ENCODE measurements around the gene FUOM. TPM values are rescaled to one million over a fixed set of nuclear protein-coding genes. Genes with fewer than 3 reads are reported as not detected.
A peak's percentile ranks its signal among the peaks of the same experiment; 100 is the strongest.

FUOM gene
- total and polyA plus RNA-seq, 10 of the 15 experiments (the other 5 are each of a cell fraction or from before 2014, with no cell fraction given) = 1.8 to 41.7 (median 25.6) TPM

DNA sequence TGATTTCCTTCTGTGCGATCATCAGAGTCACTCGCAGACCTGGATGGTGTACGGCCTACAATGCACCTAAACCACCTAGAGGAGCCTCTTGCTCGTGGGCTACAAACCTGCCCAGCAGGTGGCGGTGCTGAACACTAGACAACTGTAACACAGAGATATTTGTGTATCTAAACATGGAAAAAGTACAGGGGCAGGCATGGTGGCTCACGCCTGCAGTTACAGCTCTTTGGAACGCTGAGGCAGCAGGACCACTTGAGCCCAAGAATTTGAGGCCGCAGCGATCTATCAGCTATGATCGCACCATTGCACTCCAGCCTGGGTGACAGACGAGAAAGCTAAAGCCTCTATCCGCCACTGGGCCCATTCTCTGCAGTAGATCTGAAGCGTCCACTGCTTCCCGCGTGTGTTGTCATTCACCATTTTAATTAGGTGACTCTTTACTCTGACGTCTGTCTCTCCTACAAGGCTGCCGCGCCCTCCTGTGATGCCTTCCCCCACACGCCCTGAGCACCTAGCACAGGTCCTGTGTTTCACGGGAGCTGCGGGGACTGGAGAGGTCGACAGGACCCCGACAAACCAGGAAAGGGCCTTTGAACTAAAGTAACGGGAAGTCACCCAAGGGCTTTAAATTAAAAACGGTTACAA, 49.9 kb downstream of the FUOM start (continued):
- TF ChIP-seq, protein P1, sequence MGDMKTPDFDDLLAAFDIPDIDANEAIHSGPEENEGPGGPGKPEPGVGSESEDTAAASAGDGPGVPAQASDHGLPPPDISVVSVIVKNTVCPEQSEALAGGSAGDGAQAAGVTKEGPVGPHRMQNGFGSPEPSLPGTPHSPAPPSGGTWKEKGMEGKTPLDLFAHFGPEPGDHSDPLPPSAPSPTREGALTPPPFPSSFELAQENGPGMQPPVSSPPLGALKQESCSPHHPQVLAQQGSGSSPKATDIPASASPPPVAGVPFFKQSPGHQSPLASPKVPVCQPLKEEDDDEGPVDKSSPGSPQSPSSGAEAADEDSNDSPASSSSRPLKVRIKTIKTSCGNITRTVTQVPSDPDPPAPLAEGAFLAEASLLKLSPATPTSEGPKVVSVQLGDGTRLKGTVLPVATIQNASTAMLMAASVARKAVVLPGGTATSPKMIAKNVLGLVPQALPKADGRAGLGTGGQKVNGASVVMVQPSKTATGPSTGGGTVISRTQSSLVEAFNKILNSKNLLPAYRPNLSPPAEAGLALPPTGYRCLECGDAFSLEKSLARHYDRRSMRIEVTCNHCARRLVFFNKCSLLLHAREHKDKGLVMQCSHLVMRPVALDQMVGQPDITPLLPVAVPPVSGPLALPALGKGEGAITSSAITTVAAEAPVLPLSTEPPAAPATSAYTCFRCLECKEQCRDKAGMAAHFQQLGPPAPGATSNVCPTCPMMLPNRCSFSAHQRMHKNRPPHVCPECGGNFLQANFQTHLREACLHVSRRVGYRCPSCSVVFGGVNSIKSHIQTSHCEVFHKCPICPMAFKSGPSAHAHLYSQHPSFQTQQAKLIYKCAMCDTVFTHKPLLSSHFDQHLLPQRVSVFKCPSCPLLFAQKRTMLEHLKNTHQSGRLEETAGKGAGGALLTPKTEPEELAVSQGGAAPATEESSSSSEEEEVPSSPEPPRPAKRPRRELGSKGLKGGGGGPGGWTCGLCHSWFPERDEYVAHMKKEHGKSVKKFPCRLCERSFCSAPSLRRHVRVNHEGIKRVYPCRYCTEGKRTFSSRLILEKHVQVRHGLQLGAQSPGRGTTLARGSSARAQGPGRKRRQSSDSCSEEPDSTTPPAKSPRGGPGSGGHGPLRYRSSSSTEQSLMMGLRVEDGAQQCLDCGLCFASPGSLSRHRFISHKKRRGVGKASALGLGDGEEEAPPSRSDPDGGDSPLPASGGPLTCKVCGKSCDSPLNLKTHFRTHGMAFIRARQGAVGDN (IDR thresholded peaks at IDR 0.05) = 0 out of 2 replicates have a peak, but pooled peaks have one; percentile 20
- TF ChIP-seq CREM (IDR thresholded peaks at IDR 0.05; ENCODE audit: low read depth) = no peak
- TF ChIP-seq FOXM1 (IDR thresholded peaks at IDR 0.05; ENCODE audit: low read depth, low read length) = 0 out of 2 replicates have a peak, but pooled peaks have one; percentile 30
- no peak for TF ChIP-seq EED (IDR thresholded peaks at IDR 0.05; ENCODE audit: low read depth)
- peak; percentile 44; the same call in 1 of the 2 replicates for TF ChIP-seq RAD21 (IDR thresholded peaks at IDR 0.05; ENCODE audit: insufficient read depth, low read depth, low read length)
- no peak for TF ChIP-seq NR2C1 (IDR thresholded peaks at IDR 0.05)
- TF ChIP-seq YY1 (IDR thresholded peaks at IDR 0.05; ENCODE audit: low read depth, low read length) = 0 out of 2 replicates have a peak, but pooled peaks have one; percentile 20
- TF ChIP-seq, protein P2, sequence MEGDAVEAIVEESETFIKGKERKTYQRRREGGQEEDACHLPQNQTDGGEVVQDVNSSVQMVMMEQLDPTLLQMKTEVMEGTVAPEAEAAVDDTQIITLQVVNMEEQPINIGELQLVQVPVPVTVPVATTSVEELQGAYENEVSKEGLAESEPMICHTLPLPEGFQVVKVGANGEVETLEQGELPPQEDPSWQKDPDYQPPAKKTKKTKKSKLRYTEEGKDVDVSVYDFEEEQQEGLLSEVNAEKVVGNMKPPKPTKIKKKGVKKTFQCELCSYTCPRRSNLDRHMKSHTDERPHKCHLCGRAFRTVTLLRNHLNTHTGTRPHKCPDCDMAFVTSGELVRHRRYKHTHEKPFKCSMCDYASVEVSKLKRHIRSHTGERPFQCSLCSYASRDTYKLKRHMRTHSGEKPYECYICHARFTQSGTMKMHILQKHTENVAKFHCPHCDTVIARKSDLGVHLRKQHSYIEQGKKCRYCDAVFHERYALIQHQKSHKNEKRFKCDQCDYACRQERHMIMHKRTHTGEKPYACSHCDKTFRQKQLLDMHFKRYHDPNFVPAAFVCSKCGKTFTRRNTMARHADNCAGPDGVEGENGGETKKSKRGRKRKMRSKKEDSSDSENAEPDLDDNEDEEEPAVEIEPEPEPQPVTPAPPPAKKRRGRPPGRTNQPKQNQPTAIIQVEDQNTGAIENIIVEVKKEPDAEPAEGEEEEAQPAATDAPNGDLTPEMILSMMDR (IDR thresholded peaks at IDR 0.05 in 2 of 3, conservative IDR thresholded peaks at IDR 0.05 in 1 of 3; ENCODE audit: control insufficient read depth in 2 of 3, extremely low read depth in 1 of 3, insufficient read depth in 1 of 3, low read depth in 3 of 3, low read length in 3 of 3) = peak; percentile 83 to 91 (median 90)
